Tibial nerve (tissue), 4 donors: ENCODE results near the gene SINHCAF. TPM values are rescaled to one million over a fixed set of nuclear protein-coding genes. Genes with fewer than 3 reads are reported as not detected.
A peak's percentile ranks its signal among the peaks of the same experiment; 100 is the strongest.

Experiments
- DNase-seq, 2 donors: peaks; one replicate each; pipeline ENCODE4 v3.0.0-alpha.2; 2019; ENCODE audit warnings: low spot score in 2 of 2
- H3K27ac ChIP-seq, 4 donors: fragments of 200-600 bp; sonication (generic) in 3 of 4; one replicate each; pipeline ENCODE4 v1.5.1; 2017 to 2019; ENCODE audit warnings: mild to moderate bottlenecking in 1 of 4
- H3K27me3 ChIP-seq, 2 donors: fragments of 200-600 bp; sonication (generic) in 1 of 2; one replicate each; pipeline versions ENCODE4 v1.5.1 to v1.6.0; 2017 to 2019
- H3K36me3 ChIP-seq, 3 donors: fragments of 200-600 bp; sonication (generic); one replicate each; pipeline ENCODE4 v1.5.1; 2018 to 2019
- H3K4me1 ChIP-seq, 4 donors: fragments of 200-600 bp; sonication (generic) in 3 of 4; one replicate each; pipeline ENCODE4 v1.5.1; 2017 to 2019
- H3K4me3 ChIP-seq, 4 donors: fragments of 200-600 bp; sonication (generic) in 3 of 4; one replicate each; pipeline ENCODE4 v1.5.1; 2017 to 2019; ENCODE audit warnings: mild to moderate bottlenecking in 1 of 4, moderate library complexity in 1 of 4
- H3K9me3 ChIP-seq, 4 donors: fragments of 200-600 bp; sonication (generic) in 3 of 4; one replicate each; pipeline ENCODE4 v1.5.1; 2017 to 2019
- EP300 ChIP-seq, 2 donors: sonication (generic); formaldehyde crosslinking; IDR thresholded peaks; one replicate each; pipeline ENCODE4 v1.6.1; 2017; ENCODE audit warnings: antibody characterized with exemption in 2 of 2, mild to moderate bottlenecking in 1 of 2
- POLR2A ChIP-seq, 2 donors: fragments of 450-650 bp; IDR thresholded peaks; one replicate each; pipeline ENCODE4 v1.6.1; 2017; ENCODE audit warnings: antibody characterized with exemption in 2 of 2, mild to moderate bottlenecking in 2 of 2, moderate library complexity in 2 of 2
- WGBS, 2 donors: methylation state at CpG; one replicate each; pipeline ENCODE4 v1.1.5; 2018; 5-methylcytosine and 5-hydroxymethylcytosine counted together
- total RNA-seq, 4 donors: library from RNA; depleted of rRNA; stranded (reverse); fragments of >200 nt; gene quantifications; one replicate each; pipeline ENCODE4 v1.1.0, GENCODE V29; 2016
- TF ChIP-seq, protein P1 (sequence below), 5 experiments: fragments of 200-600 bp in 3 of 5; fragments of 450-650 bp in 2 of 5; sonication (generic) in 3 of 5; IDR thresholded peaks; one replicate each; pipeline ENCODE4 v1.5.1; 2016 to 2019; ENCODE audit warnings: antibody characterized with exemption in 5 of 5, mild to moderate bottlenecking in 3 of 5, moderate library complexity in 2 of 5

SINHCAF gene
- total RNA-seq, 4 donors from 2014 or later = 7.5 to 18.6 (median 10.5) TPM

DNA sequence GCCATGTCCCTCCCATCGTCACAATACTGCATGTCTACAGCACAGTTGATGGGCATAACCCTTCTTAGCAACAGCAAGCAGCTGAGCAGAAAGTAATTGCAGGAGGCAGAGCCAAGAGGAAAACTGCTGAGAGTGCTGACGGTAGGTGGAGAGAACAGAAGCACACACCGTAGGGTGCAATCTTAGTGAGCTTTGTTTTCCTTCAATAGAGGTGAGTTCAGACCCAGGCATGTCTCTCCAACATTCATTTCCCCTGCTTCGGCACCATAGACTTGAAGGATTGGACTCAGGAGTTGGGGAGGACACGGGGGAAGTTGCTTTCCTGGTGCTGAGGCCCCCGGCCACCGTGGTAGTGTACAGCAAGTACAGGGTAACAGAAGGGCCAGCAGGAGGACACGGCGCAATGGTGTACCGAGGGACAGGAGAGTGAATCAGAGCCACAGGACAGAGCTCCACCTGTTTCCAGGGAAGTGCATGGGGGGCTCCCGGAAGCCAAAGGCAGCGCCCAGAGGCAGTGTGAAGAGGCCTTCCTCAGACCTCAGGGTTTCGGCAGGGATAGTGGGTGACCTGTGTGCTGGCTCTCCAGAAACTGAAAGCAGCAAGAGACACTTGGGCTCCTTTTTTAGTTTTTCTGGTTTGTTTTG is 36.3 kb upstream of the SINHCAF start:
- H3K27me3 ChIP-seq = no peaks in the 10 kb centered on the region
- 40 to 51% methylated on average over 13 of the region's 13 CpGs for WGBS, 2 donors
- H3K4me3 ChIP-seq = no peak overlapping the region
- peaks cover 0 to 9% (median 0%) of the 10 kb centered on the region in 4 donors for H3K4me1 ChIP-seq
- H3K9me3 ChIP-seq = no peaks in the 10 kb centered on the region
- no peaks in the 10 kb centered on the region for H3K36me3 ChIP-seq
- DNase-seq = no peak
- no peak for TF ChIP-seq POLR2A (IDR thresholded peaks at IDR 0.05)
- no peak overlapping the region for H3K27ac ChIP-seq

DNA sequence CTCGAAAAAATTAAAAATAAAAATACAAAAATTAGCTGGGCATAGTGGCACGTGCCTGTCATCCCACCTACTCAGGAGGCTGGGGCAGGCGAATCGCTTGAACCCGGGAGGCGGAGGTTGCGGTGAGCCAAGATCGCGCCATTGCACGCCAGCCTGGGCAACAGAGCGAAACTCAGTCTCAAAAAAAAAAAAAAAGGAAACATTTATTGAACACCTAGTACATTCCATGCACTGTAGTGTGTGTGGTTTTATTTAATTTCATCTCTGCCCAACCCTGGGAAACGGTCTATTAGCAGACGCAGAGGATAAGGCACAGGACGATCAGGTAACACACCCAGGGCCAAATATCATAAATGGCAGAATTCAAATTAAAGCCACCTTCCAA is 35.8 kb upstream of the SINHCAF start:
- TF ChIP-seq POLR2A (IDR thresholded peaks at IDR 0.05) = no peak
- TF ChIP-seq, protein P1, sequence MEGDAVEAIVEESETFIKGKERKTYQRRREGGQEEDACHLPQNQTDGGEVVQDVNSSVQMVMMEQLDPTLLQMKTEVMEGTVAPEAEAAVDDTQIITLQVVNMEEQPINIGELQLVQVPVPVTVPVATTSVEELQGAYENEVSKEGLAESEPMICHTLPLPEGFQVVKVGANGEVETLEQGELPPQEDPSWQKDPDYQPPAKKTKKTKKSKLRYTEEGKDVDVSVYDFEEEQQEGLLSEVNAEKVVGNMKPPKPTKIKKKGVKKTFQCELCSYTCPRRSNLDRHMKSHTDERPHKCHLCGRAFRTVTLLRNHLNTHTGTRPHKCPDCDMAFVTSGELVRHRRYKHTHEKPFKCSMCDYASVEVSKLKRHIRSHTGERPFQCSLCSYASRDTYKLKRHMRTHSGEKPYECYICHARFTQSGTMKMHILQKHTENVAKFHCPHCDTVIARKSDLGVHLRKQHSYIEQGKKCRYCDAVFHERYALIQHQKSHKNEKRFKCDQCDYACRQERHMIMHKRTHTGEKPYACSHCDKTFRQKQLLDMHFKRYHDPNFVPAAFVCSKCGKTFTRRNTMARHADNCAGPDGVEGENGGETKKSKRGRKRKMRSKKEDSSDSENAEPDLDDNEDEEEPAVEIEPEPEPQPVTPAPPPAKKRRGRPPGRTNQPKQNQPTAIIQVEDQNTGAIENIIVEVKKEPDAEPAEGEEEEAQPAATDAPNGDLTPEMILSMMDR (IDR thresholded peaks at IDR 0.05) = no peak
- no peak for TF ChIP-seq EP300 (IDR thresholded peaks at IDR 0.05)
- Histone ChIP-seq H3K4me1 (peaks cover 0 to 9% (median 0%) of the 10 kb centered on the region in 4 donors), H3K9me3 (no peaks in the 10 kb centered on the region), H3K4me3 (no peak overlapping the region), H3K27me3 (no peaks in the 10 kb centered on the region), H3K36me3 (no peaks in the 10 kb centered on the region), H3K27ac (no peak overlapping the region)
- no peak for DNase-seq
- WGBS, 2 donors = 89 to 90% methylated on average over 14 of the region's 14 CpGs

DNA sequence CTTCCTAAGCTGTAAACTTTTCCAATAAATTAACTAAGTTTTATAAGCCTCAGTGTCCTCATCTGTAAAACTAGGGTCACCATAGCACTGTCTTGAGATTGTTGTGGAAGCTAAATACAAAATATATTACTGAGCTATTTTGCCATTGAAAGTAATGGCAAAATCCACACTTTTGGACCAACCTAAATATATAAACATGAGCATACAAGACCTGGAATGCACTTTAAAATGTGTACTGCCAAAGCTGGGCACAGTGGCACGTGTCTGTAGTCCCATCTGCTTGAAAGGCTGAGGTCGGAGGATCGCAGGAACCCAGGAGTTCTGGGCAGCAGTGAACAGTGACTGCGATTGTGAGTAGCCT is 29.8 kb upstream of the SINHCAF start:
- H3K4me3 ChIP-seq = no peak overlapping the region
- 61 to 94% methylated on average over 3 to 4 of the region's 4 CpGs for WGBS, 2 donors
- peaks cover 0 to 6% (median 0%) of the 10 kb centered on the region in 4 donors for H3K4me1 ChIP-seq
- TF ChIP-seq, protein P1 (IDR thresholded peaks at IDR 0.05) = no peak
- TF ChIP-seq POLR2A (IDR thresholded peaks at IDR 0.05) = no peak
- TF ChIP-seq EP300 (IDR thresholded peaks at IDR 0.05) = no peak
- H3K9me3 ChIP-seq = no peaks in the 10 kb centered on the region
- H3K27ac ChIP-seq = no peak overlapping the region
- H3K36me3 ChIP-seq = no peaks in the 10 kb centered on the region
- H3K27me3 ChIP-seq = no peaks in the 10 kb centered on the region
- DNase-seq = no peak

DNA sequence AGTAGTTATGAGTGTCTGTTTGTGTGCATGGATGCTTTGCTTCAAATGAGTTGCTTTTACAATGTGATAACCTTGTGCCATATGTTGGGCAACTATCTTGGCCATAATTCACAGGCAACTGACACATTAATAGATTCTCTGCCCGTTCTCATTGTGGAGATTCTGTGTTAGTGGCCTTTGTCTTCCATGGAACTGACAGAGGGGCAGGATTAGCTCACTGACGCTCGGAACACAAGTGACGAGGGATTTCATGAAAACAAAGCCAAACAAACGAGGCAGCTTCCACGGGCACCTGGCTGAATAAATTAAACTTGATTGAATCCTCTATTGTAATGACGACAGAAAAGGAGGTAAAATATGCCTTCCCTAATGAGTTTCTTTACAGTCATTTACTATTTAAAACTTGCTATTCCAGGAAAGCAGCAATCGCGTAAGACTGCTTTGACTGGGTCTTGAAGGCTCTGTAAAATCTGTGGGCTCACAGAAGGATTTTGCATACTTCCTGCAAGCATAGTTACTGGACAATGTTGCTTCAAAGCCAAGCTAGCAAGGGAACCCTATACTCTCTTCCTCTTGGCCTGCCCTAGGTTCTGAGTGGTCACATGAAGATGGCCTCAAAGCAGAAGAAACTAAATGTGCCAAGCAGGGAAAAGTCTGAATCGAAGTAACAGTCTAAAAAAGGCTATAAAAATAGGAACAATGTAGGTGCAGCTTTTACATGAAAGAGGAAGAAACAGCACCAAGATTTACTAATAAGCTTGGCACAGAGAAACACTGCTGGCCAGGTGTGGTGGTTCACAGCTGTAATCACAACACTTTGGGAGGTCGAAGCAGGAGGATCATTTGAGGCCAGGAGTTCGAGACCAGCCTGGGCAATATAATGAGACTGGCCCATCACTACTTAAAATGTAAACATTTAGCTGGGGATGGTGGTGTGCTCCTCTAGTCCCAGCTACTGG is 28.1 kb upstream of the SINHCAF start:
- no peak overlapping the region for H3K4me3 ChIP-seq
- no peaks in the 10 kb centered on the region for H3K36me3 ChIP-seq
- no peaks in the 10 kb centered on the region for H3K9me3 ChIP-seq
- TF ChIP-seq POLR2A (IDR thresholded peaks at IDR 0.05) = no peak
- peak in 1 of 2 donors; percentile 41 for TF ChIP-seq EP300 (IDR thresholded peaks at IDR 0.05)
- TF ChIP-seq, protein P1 (IDR thresholded peaks at IDR 0.05) = no peak
- no peak for DNase-seq
- H3K4me1 ChIP-seq = peaks cover 0 to 6% (median 0%) of the 10 kb centered on the region in 4 donors
- no peak overlapping the region for H3K27ac ChIP-seq
- H3K27me3 ChIP-seq = no peaks in the 10 kb centered on the region
- WGBS, 2 donors = 35 to 38% methylated on average over 12 of the region's 12 CpGs

DNA sequence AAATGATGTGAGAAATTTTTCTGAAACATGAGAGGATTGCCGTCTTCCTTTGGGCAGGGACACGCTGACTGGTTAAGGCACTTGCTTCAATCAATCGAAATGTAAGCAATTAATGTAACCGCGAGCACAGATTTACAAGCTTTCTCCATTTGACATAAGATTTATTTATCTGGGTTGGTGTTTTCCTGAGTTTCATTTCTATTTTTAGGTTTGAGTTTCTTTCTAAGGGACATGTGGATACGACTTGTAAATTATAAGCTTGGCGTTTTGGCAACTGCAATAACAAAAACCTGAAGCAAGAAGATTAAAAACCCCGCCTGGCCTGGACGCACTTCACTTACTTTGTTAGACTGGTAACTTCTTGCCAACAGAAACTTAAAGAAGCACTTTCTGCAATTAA is 20.3 kb upstream of the SINHCAF start:
- no peak for DNase-seq

More for the DNA sequence above, 20.3 kb upstream of the SINHCAF start:
- WGBS, 2 donors = 70 to 72% methylated on average over 9 of the region's 9 CpGs
- Histone ChIP-seq H3K4me3 (no peak overlapping the region), H3K4me1 (no peaks in the 10 kb centered on the region), H3K36me3 (no peaks in the 10 kb centered on the region), H3K9me3 (no peaks in the 10 kb centered on the region), H3K27me3 (no peaks in the 10 kb centered on the region), H3K27ac (no peak overlapping the region)
- TF ChIP-seq EP300 (IDR thresholded peaks at IDR 0.05) (no peak), POLR2A (IDR thresholded peaks at IDR 0.05) (no peak)
- TF ChIP-seq, protein P1 (IDR thresholded peaks at IDR 0.05) = no peak
